K562 (cell line): Measurements from ENCODE around the gene TRIM24. TPM values are rescaled to one million over a fixed set of nuclear protein-coding genes. Genes with fewer than 3 reads are reported as not detected.

ENCODE experiments used
- ADNP ChIP-seq: fragments of 200-800 bp; sonication (Bioruptor generic); IDR thresholded peaks from 2 replicates; pipeline ENCODE4 v1.6.1; 2016; ENCODE audit warnings: missing genetic modification characterization, missing compliant biosample characterization
- CBX3 ChIP-seq, 2 experiments: IDR thresholded peaks; 1 replicate in 1 of 2; 2 replicates in 1 of 2; pipeline ENCODE4 v1.6.1; 2012; ENCODE audit warnings: inconsistent platforms in 2 of 2, low read length in 2 of 2, borderline replicate concordance in 1 of 2, control low read depth in 1 of 2
- CHD1 ChIP-seq: fragments of 200-600 bp; sonication (generic); IDR thresholded peaks from one replicate; pipeline ENCODE4 v1.6.1; 2012; ENCODE audit warnings: mild to moderate bottlenecking, moderate library complexity, low read length, inconsistent platforms
- HMG20A ChIP-seq: fragments of 450-650 bp; formaldehyde crosslinking; conservative IDR thresholded peaks from 2 replicates; pipeline ENCODE4 v1.4.0; 2020; ENCODE audit warnings: mild to moderate bottlenecking, mixed read lengths
- JUN ChIP-seq, 2 experiments: sonication (generic) in 1 of 2; formaldehyde crosslinking in 1 of 2; IDR thresholded peaks; 2 replicates each; pipeline versions ENCODE4 v1.6.1 to v1.8.0; 2012 to 2022; ENCODE audit warnings: borderline replicate concordance in 2 of 2, mild to moderate bottlenecking in 2 of 2, improper control_type of control experiment in 1 of 2, low read depth in 1 of 2, low read length in 1 of 2, missing genetic modification reagents in 1 of 2
- SMARCA4 ChIP-seq: fragments of 450-650 bp; IDR thresholded peaks from 2 replicates; pipeline ENCODE4 v1.6.1; 2016
- ZNF583 ChIP-seq: fragments of 250-450 bp; sonication (Bioruptor Pico); IDR thresholded peaks from 2 replicates; pipeline ENCODE4 v1.4.0; 2020
- polyA plus RNA-seq, 8 experiments: library from polyadenylated mRNA; depleted of rRNA in 4 of 8; stranded (reverse) in 5 of 8; unstranded in 3 of 8; fragments of >200 nt; fragmentation: Nextera tagmentation in 2 of 8; fragmentation: Illumina TruSeq in 1 of 8; extraction: Ambion mirVana in 2 of 8; extraction: Trizol in 1 of 8; gene quantifications; 2 replicates each; pipeline versions ENCODE4 v1.2.1 to v1.2.3, GENCODE V29; 2011 to 2014; ENCODE audit warnings: inconsistent platforms in 1 of 8, missing spikeins in 1 of 8
- total RNA-seq, 7 experiments: library from RNA; depleted of rRNA in 6 of 7; stranded (reverse); fragments of >200 nt in 6 of 7; fragmentation: Illumina TruSeq in 2 of 7; extraction: Trizol in 2 of 7; gene quantifications; 2 replicates each; pipeline versions ENCODE4 v1.2.1 to v1.2.3, GENCODE V29; 2011 to 2021; ENCODE audit warnings: low replicate concordance in 1 of 7
- TF ChIP-seq, protein P1 (sequence below): fragments of 250-450 bp; sonication (Bioruptor Pico); IDR thresholded peaks from 2 replicates; pipeline ENCODE4 v1.9.0; 2021; ENCODE audit warnings: mild to moderate bottlenecking
- TF ChIP-seq, protein P2 (sequence below), 2 experiments: IDR thresholded peaks in 1 of 2; conservative IDR thresholded peaks in 1 of 2; 2 replicates each; pipeline ENCODE4 v1.6.1; 2016; ENCODE audit warnings: low read depth in 2 of 2, mild to moderate bottlenecking in 1 of 2, missing compliant biosample characterization in 1 of 2, missing genetic modification characterization in 1 of 2, moderate library complexity in 1 of 2
- TF ChIP-seq, protein P3 (sequence below), 3 experiments: fragments of 200-800 bp in 1 of 3; fragments of 250-450 bp in 1 of 3; fragments of 450-650 bp in 1 of 3; sonication (Bioruptor Pico) in 1 of 3; sonication (Bioruptor generic) in 1 of 3; formaldehyde crosslinking in 1 of 3; IDR thresholded peaks; 2 replicates each; pipeline versions ENCODE4 v1.6.1 to v1.8.0; 2016 to 2022; ENCODE audit warnings: mild to moderate bottlenecking in 2 of 3, missing genetic modification characterization in 2 of 3, missing compliant biosample characterization in 1 of 3, moderate library complexity in 1 of 3
- TF ChIP-seq, protein P4 (sequence below): fragments of 450-650 bp; IDR thresholded peaks from 2 replicates; pipeline ENCODE4 v1.6.1; 2016; ENCODE audit warnings: low read depth

Gene TRIM24
- total and polyA plus RNA-seq, 9 of the 15 experiments (the other 6 are each of a cell fraction or from before 2014, with no cell fraction given), result 13.4 to 74.0 (median 41.7) TPM

DNA sequence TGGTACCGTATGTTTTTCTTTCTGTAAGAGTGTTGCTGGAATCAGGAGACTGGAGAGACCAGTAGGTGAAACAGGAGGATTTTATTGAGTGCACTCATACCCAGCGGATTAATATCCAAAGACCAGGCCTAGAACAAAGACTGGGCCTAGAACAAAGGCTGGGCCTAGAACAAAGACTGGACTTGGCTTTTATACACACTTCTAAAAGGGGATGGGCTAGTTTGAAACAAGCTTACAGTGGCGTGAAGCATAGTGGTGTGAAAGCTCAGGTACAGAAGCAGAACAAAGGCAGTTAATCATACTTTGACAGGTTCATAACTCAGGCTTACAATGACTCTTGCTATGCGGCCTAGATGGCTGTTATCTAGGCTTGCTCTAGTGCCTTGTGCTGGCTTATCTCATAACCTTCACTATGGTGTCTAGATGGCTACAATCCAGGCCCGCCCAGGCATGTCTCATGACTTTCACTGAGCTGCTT lies 67.7 kb downstream of the TRIM24 start (continued):
- TF ChIP-seq CBX3 (IDR thresholded peaks at IDR 0.05; ENCODE audit: borderline replicate concordance in 1 of 2, low read length in 2 of 2) (peak; percentile 100), SMARCA4 (peak; percentile 68), ADNP (peak; percentile 81), CHD1 (no peak), HMG20A (CRISPR knock-in tag) (no peak), ZNF583 (CRISPR knock-in tag) (peak; percentile 55; the same call in 1 of the 2 replicates), JUN (IDR thresholded peaks at IDR 0.05; ENCODE audit: borderline replicate concordance, low read depth, low read length) (peak; percentile 77; the same call in 1 of the 2 replicates), JUN (CRISPR knock-in tag; IDR thresholded peaks at IDR 0.05; ENCODE audit: borderline replicate concordance) (no peak)
- TF ChIP-seq, protein P1, sequence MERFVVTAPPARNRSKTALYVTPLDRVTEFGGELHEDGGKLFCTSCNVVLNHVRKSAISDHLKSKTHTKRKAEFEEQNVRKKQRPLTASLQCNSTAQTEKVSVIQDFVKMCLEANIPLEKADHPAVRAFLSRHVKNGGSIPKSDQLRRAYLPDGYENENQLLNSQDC (CRISPR knock-in tag), result peak; percentile 84
- TF ChIP-seq, protein P2, sequence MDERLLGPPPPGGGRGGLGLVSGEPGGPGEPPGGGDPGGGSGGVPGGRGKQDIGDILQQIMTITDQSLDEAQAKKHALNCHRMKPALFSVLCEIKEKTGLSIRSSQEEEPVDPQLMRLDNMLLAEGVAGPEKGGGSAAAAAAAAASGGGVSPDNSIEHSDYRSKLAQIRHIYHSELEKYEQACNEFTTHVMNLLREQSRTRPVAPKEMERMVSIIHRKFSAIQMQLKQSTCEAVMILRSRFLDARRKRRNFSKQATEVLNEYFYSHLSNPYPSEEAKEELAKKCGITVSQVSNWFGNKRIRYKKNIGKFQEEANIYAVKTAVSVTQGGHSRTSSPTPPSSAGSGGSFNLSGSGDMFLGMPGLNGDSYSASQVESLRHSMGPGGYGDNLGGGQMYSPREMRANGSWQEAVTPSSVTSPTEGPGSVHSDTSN (CRISPR knock-in tag; IDR thresholded peaks at IDR 0.05; ENCODE audit: low read depth), result peak; percentile 34; the same call in 1 of the 2 replicates
- TF ChIP-seq, protein P2 (tag; conservative IDR thresholded peaks at IDR 0.05; ENCODE audit: low read depth), result peak; percentile 97
- TF ChIP-seq, protein P3, sequence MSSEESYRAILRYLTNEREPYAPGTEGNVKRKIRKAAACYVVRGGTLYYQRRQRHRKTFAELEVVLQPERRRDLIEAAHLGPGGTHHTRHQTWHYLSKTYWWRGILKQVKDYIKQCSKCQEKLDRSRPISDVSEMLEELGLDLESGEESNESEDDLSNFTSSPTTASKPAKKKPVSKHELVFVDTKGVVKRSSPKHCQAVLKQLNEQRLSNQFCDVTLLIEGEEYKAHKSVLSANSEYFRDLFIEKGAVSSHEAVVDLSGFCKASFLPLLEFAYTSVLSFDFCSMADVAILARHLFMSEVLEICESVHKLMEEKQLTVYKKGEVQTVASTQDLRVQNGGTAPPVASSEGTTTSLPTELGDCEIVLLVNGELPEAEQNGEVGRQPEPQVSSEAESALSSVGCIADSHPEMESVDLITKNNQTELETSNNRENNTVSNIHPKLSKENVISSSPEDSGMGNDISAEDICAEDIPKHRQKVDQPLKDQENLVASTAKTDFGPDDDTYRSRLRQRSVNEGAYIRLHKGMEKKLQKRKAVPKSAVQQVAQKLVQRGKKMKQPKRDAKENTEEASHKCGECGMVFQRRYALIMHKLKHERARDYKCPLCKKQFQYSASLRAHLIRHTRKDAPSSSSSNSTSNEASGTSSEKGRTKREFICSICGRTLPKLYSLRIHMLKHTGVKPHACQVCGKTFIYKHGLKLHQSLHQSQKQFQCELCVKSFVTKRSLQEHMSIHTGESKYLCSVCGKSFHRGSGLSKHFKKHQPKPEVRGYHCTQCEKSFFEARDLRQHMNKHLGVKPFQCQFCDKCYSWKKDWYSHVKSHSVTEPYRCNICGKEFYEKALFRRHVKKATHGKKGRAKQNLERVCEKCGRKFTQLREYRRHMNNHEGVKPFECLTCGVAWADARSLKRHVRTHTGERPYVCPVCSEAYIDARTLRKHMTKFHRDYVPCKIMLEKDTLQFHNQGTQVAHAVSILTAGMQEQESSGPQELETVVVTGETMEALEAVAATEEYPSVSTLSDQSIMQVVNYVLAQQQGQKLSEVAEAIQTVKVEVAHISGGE (CRISPR knock-in tag; IDR thresholded peaks at IDR 0.05), result peak in 1 of 3 experiments; percentile 53; a peak in 2 of 6 replicates
- TF ChIP-seq, protein P4, sequence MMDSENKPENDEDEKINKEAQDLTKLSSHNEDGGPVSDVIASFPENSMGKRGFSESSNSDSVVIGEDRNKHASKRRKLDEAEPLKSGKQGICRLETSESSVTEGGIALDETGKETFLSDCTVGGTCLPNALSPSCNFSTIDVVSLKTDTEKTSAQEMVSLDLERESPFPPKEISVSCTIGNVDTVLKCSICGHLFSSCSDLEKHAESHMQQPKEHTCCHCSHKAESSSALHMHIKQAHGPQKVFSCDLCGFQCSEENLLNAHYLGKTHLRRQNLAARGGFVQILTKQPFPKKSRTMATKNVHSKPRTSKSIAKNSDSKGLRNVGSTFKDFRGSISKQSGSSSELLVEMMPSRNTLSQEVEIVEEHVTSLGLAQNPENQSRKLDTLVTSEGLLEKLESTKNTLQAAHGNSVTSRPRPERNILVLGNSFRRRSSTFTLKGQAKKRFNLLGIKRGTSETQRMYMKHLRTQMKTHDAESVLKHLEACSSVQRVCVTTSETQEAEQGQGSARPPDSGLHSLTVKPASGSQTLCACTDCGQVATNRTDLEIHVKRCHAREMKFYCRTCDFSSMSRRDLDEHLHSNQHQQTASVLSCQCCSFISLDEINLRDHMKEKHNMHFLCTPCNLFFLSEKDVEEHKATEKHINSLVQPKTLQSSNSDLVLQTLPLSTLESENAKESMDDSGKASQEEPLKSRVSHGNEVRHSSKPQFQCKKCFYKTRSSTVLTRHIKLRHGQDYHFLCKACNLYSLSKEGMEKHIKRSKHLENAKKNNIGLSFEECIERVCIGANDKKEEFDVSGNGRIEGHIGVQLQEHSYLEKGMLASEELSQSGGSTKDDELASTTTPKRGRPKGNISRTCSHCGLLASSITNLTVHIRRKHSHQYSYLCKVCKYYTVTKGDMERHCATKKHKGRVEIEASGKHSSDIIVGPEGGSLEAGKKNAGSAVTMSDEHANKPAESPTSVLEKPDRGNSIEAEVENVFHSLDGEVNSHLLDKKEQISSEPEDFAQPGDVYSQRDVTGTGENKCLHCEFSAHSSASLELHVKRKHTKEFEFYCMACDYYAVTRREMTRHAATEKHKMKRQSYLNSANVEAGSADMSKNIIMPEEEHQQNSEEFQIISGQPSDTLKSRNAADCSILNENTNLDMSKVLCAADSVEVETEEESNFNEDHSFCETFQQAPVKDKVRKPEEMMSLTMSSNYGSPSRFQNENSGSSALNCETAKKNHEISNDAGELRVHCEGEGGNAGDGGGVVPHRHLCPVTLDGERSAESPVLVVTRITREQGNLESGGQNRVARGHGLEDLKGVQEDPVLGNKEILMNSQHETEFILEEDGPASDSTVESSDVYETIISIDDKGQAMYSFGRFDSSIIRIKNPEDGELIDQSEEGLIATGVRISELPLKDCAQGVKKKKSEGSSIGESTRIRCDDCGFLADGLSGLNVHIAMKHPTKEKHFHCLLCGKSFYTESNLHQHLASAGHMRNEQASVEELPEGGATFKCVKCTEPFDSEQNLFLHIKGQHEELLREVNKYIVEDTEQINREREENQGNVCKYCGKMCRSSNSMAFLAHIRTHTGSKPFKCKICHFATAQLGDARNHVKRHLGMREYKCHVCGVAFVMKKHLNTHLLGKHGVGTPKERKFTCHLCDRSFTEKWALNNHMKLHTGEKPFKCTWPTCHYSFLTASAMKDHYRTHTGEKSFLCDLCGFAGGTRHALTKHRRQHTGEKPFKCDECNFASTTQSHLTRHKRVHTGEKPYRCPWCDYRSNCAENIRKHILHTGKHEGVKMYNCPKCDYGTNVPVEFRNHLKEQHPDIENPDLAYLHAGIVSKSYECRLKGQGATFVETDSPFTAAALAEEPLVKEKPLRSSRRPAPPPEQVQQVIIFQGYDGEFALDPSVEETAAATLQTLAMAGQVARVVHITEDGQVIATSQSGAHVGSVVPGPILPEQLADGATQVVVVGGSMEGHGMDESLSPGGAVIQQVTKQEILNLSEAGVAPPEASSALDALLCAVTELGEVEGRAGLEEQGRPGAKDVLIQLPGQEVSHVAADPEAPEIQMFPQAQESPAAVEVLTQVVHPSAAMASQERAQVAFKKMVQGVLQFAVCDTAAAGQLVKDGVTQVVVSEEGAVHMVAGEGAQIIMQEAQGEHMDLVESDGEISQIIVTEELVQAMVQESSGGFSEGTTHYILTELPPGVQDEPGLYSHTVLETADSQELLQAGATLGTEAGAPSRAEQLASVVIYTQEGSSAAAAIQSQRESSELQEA, result no peak
